ENCODE measurements around the gene OPALIN.

The OPALIN gene

GRCh38 chr10:96371356-96371755 lies 12.6 kb upstream of the OPALIN start:
- no peak for DNase-seq

- DNase-seq: peak; percentile 50
These were observed 11.9 kb upstream of the OPALIN start for GRCh38 chr10:96370584-96371157.

DNA sequence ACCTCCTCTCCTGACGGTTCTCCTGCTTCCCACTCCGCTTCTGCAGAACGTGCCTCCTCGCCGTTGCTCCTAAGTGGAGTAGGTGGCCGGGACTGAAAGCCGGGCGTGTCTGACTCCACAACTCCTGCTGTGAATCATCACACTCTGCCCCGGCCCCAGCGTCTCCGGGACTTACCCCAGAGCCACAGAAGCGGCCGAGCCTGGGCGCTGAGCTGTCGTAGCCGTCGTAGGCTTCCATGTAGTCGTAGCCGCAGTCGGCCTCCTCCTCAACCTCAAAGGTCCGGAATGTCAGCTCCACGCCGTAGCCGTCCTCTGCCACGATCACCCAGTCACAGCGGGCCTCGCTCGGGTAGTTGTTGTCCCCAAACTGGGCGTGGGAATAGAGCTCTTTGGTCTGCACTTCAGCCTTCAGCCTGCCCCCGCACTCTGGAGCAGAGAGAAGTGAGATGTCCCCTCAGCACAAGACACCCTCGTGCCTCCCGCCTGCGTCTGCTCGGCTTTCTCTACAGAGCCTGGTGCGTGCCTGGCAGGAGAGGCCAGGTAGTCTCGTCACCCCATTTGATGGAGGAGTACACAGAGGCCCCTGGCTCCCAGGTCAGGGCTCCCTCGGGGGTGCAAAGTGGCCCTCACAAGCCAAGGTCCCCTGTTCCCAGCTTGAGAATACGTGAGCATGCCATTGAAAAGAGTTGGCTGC lies 11.2 kb upstream of the OPALIN start:
- no peak for DNase-seq

DNA sequence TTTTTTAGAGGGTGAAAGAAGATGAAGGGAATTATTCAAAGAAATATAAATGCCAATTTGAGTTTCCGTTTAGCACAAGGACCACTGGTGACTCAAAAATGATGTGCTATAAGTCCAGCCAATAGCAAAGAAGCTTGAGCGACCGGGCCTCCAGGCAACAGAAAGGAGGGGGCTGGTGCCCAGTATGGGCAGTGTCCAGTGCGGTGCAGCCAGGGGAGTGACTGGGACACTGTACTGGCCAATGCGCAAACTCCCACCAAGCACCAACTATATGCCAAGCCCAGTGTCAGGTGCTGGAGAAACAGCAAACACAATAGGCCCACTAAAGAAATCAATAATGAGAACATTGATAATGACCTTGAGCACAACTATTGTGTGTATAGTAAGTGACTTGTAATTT lies 10.2 kb upstream of the OPALIN start:
- no peak for DNase-seq

DNA sequence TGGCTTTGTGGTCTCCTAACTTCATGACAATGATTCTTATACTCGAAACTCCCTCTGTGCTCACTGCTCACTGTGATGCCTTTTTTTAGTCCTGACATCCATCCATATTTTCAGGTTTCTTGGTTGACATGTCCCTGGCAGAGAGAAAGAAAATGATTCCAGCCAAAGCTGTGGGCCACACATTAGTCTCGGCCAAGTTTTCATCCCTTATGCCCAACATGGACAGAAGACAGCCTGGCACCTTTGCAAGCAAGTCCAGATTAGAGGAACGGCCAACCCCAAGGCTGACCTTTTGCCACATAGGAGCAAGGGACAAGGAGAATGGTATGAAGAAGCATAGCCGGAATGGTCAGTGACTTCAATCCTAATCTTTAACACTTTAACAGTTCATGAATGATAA lies 8.7 kb upstream of the OPALIN start:
- no peak for DNase-seq

DNA sequence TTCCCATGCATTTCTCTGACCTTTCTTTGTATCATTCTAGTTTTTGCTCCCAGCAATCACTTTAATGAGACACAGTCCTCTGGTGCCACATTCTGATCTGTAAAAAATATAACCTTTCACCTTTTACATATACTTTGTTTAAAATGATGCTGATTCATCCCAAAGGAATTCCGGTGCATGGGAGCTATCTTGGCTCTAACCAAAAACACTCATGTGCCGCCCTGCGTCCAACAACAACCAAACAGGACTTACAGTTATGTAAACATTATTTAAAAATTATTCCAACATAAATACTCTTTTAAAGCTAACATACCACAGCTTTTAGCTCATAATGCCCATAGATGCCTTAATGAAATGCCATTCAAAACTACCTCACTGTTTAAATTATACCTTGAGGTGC lies 7.7 kb upstream of the OPALIN start:
- DNase-seq: no peak

- DNase-seq: no peak
These were observed 6.8 kb upstream of the OPALIN start for GRCh38 chr10:96365571-96365970.

DNA sequence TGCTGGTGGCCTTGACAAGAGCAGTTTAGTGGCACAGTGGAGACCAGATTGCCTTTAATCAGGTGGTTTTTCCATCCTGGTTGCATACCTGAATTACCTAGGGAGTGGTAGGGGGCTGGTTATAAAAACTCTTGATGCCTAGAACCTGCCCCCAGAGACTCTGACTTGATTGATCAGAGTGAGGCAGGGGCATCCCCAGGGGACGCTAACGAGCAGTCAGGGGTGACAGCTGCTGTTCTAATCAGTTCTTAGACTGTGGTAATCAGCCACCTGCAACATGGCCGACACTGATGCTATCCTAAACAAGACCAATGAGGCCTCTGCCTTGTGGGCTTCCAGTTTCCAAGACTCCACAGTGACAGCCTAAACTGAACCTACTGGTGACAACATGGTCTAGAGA lies 2.0 kb upstream of the OPALIN start:
- DNase-seq: no peak

- no peak for DNase-seq
These were observed 1.5 kb upstream of the OPALIN start for GRCh38 chr10:96360331-96360730.

- DNase-seq: no peak
These were observed 814 bp upstream of the OPALIN start for GRCh38 chr10:96359616-96360015.

GRCh38 chr10:96357038-96357620 lies 1.7 kb downstream of the OPALIN start:
- no peak for DNase-seq

DNA sequence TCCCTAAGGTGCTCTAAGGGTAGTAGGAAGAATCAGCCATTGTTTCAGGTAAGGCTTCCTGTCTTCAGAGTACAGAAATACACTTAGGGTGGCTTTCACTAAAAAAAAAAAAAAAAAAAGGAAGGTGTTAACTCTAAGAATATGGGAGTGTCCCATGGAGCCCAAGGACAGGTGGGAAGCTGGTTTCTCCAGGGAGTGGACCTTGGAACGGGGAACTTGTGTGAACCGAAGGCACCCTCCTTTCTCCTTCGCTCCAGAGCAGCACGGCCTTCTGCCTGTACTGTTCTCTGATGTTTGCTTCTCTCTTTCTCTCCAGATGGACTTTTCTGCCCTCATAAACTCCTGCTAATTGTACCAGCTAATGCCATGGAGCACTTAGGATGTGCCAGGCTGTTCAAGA lies 6.2 kb downstream of the OPALIN start:
- DNase-seq: no peak

GRCh38 chr10:96352027-96352426 lies 6.8 kb downstream of the OPALIN start:
- no peak for DNase-seq

DNA sequence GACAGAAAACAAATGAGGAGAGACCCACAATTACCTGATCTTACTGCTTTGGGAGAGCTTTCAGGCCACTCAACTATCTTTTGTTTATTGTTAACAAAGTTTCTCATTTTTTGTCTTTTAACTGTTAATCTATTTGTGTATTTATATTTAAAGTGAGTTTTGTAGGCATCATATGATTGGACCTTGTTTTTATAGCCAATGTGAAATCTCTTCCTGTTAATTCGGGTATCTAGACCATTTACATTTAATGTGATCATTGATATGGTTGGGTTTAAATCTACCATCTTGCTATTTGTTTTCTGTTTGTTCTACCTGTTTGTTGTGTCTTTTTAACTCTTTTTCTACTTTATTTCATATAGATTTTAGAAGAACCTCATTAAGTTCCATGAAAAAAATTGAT lies 12.5 kb downstream of the OPALIN start:
- no peak for DNase-seq

- DNase-seq: no peak
These were observed 13.6 kb downstream of the OPALIN start for GRCh38 chr10:96345222-96345621.

GRCh38 chr10:96344178-96344577 lies 14.6 kb downstream of the OPALIN start:
- no peak for DNase-seq

DNA sequence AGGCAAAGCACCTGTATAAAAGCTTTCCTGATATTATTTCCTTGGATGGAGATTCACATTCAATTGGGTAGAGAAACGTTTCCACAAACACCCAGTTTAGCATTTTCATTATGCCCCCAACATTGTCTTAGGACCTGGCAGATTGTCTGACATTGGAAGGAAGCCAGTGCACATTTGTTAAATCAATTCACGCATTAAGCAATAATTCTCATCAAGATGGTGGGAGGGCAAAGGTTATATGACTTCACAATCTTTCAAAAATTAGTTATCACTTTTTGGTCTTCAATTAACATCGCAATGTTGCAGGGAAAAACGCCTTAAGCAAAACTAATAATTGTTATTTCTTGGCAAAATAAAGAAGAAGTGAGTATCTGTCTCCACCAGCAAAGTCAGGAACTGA lies 16.4 kb downstream of the OPALIN start:
- no peak for DNase-seq

GRCh38 chr10:96341219-96342182 lies 17.3 kb downstream of the OPALIN start:
- DNase-seq: no peak

DNA sequence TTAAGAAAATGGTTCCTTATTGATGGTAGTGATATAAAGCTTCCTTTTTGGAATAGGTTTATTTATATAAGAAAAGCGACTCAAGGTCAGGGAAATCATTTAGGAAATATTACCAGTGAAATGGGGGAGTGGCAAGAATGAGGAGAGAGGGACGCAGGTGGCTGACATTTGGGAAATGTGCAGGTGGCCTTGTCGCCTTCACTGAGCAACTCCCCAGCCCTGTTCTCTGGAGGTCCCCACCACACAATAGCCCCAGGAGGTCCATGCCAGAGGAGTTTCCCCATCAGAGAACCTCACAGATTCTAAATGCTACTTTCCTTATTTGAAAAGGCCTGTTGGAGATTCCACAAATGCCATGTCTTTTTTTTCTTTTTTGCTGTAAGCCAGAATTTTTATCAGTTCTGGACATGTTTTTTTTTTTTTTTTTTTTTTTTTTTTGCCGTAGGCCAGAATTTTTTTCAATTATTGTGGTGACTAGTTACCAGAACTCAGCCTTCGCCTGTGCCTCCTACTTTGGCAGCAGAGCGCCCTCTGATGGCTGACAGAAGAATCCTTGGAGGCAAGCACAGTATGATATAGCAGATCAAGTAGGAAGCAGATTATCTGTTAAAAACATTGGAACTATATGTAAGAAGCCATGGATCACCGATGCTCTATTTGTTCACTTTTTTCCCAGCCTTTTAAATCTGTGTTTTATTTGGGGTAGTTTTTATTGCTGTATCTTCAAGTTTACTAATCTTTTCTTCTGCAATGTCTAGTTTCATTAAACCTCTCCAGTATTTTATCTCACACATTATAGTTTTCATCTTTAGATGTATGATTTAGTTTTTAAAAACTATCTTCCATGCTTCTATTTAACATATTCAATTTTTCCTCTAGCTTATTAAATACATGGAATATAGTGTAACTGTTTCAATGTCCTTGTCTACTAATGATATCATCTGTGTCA lies 18.6 kb downstream of the OPALIN start:
- DNase-seq: no peak

- no peak for DNase-seq
These were observed 19.4 kb downstream of the OPALIN start for GRCh38 chr10:96339383-96339782.

- DNase-seq: no peak
These were observed 20.4 kb downstream of the OPALIN start for GRCh38 chr10:96338279-96338925.

DNA sequence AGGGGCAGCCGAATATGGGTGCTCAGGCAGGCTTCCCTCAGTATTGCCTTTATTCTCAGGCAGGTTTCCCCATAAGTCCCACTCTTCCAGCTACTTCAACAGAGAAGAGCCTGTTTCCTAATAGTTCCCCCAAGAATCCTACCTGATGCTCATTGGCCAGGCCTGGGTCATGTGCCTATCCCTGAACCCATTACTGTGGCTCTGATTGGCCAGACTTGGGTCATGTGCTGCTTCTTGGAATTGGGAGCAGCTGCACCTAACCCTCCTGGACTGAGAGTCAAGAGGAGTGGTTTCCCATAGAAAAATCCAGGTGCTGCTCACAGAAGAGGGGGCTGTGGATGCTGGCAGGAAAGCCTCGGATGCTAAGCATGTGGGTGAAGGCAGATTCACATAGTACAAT lies 21.7 kb downstream of the OPALIN start:
- no peak for DNase-seq

All from right forelimb (tissue), 1 donor.